Thoracic aorta (tissue), 2 donors: ENCODE data around the gene KRT32. TPM values are rescaled to one million over a fixed set of nuclear protein-coding genes. Genes with fewer than 3 reads are reported as not detected.

Experiments used
- ATAC-seq: fragments of 150-250 bp; one replicate; pipeline ENCODE4 v1.8.0; 2017; ENCODE audit warnings: low read depth; ENCODE audit not compliant: insufficient number of reproducible peaks, low FRiP score
- DNase-seq: peaks from one replicate; pipeline ENCODE4 v3.0.0-alpha.2; 2020; ENCODE audit warnings: low spot score
- H3K27ac ChIP-seq, 2 donors: fragments of 200-600 bp; sonication (generic); 1 replicate in 1 of 2; 2 replicates in 1 of 2; pipeline ENCODE4 v1.5.1; 2016; ENCODE audit warnings: mild to moderate bottlenecking in 2 of 2, moderate library complexity in 2 of 2
- H3K27me3 ChIP-seq: fragments of 200-600 bp; sonication (generic); replicated peaks from 2 replicates; pipeline ENCODE4 v1.6.0; 2016; ENCODE audit warnings: mild to moderate bottlenecking; ENCODE audit not compliant: insufficient read depth
- H3K36me3 ChIP-seq: fragments of 200-600 bp; sonication (generic); one replicate; pipeline ENCODE4 v1.5.1; 2016
- H3K4me1 ChIP-seq, 2 donors: fragments of 200-600 bp; sonication (generic); 1 replicate in 1 of 2; 2 replicates in 1 of 2; pipeline versions ENCODE4 v1.5.1 to v1.6.0; 2016; ENCODE audit warnings: low read depth in 2 of 2, mild to moderate bottlenecking in 1 of 2; ENCODE audit not compliant: control insufficient read depth in 1 of 2
- H3K4me3 ChIP-seq: fragments of 200-600 bp; sonication (generic); 2 replicates; pipeline ENCODE4 v1.5.1; 2016; ENCODE audit warnings: mild to moderate bottlenecking
- H3K9me3 ChIP-seq: fragments of 200-600 bp; sonication (generic); 2 replicates; pipeline ENCODE4 v1.5.1; 2016
- CTCF ChIP-seq: fragments of 200-600 bp; sonication (generic); IDR thresholded peaks from one replicate; pipeline ENCODE4 v1.5.1; 2019; ENCODE audit warnings: antibody characterized with exemption
- total RNA-seq, 2 donors: library from RNA; depleted of rRNA; stranded (reverse); fragments of >200 nt; gene quantifications; one replicate each; pipeline versions ENCODE4 v1.1.0 to v1.2.3, GENCODE V29; 2016

Gene KRT32
- total RNA-seq, 2 donors from 2014 or later, result not detected

GRCh38 chr17:41451154-41451728 lies 15.9 kb downstream of the KRT32 start:
- H3K4me3 ChIP-seq, result no peak overlapping the region
- no peaks in the 10 kb centered on the region for H3K4me1 ChIP-seq
- no peaks in the 10 kb centered on the region for H3K36me3 ChIP-seq
- DNase-seq (no peak), ATAC-seq (no peak)
- TF ChIP-seq CTCF, result no peak
- H3K9me3 ChIP-seq, result no peaks in the 10 kb centered on the region
- no peak overlapping the region for H3K27ac ChIP-seq
- H3K27me3 ChIP-seq, result no peaks in the 10 kb centered on the region

GRCh38 chr17:41449008-41449407 lies 18.2 kb downstream of the KRT32 start:
- no peaks in the 10 kb centered on the region for H3K27me3 ChIP-seq
- no peak for TF ChIP-seq CTCF
- H3K27ac ChIP-seq, result no peak overlapping the region
- no peaks in the 10 kb centered on the region for H3K36me3 ChIP-seq
- H3K4me1 ChIP-seq, result no peaks in the 10 kb centered on the region
- DNase-seq, result no peak
- no peak overlapping the region for H3K4me3 ChIP-seq
- no peaks in the 10 kb centered on the region for H3K9me3 ChIP-seq
- no peak for ATAC-seq

- ATAC-seq, result no peak
- Histone ChIP-seq H3K36me3 (no peaks in the 10 kb centered on the region), H3K4me3 (no peak overlapping the region), H3K9me3 (no peaks in the 10 kb centered on the region), H3K4me1 (no peaks in the 10 kb centered on the region), H3K27ac (no peak overlapping the region), H3K27me3 (no peaks in the 10 kb centered on the region)
- DNase-seq, result no peak
- TF ChIP-seq CTCF, result no peak
These were observed 18.7 kb downstream of the KRT32 start for GRCh38 chr17:41448506-41448905.

- no peaks in the 10 kb centered on the region for H3K4me1 ChIP-seq
- H3K4me3 ChIP-seq, result no peak overlapping the region
- TF ChIP-seq CTCF, result no peak
- H3K36me3 ChIP-seq, result no peaks in the 10 kb centered on the region
- ATAC-seq, result no peak
- DNase-seq, result no peak
- no peaks in the 10 kb centered on the region for H3K27me3 ChIP-seq
- H3K27ac ChIP-seq, result no peak overlapping the region
- no peaks in the 10 kb centered on the region for H3K9me3 ChIP-seq
These were observed 20.4 kb downstream of the KRT32 start for GRCh38 chr17:41446806-41447205.

GRCh38 chr17:41444640-41445039 lies 22.5 kb downstream of the KRT32 start:
- ATAC-seq, result no peak
- Histone ChIP-seq H3K9me3 (no peaks in the 10 kb centered on the region), H3K27ac (no peak overlapping the region), H3K4me1 (no peaks in the 10 kb centered on the region), H3K4me3 (no peak overlapping the region), H3K36me3 (no peaks in the 10 kb centered on the region), H3K27me3 (no peaks in the 10 kb centered on the region)
- DNase-seq, result no peak
- TF ChIP-seq CTCF, result no peak
